ENCODE data around the gene ITGA11. TPM values are rescaled to one million over a fixed set of nuclear protein-coding genes. Genes with fewer than 3 reads are reported as not detected.

The ITGA11 gene
- total RNA-seq, 2 donors from 2014 or later = 22.4 to 23.8 TPM

DNA sequence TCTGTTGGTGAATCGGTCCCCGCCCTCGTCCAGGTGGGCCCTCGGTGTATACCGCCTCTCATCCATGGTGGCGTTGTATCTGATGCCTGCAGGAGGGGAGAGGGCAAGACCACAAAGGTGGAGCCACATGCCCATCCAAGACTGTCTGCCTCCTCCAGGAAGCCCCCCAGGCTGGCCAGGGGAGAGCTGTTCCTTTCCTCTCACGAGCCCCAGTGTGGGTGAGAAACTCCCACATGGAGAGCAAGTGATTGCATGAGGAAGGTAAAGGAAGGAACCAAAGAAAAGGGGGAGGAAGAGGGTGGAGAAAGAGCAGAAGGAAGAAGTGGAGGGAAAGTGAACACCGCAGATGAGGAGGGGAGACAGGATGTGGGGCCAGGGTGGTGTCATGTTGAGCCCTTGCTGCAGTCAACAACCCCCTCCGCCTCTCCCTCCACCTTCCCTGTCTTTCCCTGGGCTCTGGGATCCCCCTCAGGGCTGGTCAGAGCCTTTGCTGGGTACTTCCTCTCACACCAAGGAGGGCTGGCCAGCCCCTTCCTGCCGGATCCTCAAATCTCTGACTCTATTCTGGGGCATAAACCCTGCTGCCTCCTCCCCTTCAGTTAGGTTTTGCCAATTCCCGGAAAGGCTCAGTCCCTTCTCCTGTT lies 105.1 kb downstream of the ITGA11 start:
- DNase-seq = no peak
- no peak for ATAC-seq
- intact Hi-C loops (cut with DNase I) = no loop called here

DNA sequence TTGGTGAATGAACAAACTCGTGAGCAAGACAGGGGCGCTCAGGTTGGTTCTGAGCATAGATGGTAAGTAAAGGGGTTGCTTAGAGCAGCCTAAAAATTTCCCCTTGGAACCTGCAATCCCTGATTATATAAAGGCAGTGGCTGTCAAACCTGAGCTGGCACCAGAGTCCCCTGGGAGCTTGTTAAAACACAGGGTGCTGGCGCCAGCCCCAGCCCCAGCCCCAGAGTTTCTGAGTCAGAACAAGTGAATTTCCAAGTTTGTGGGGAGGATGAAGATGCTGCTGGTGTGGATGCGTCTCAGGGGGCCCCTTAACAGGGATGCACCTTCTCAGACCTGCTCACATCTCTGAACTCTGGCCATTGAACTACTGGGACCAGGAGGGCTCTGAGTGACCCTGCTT lies 106.2 kb downstream of the ITGA11 start:
- no peak for DNase-seq
- intact Hi-C loops (cut with DNase I) = no loop called here
- no peak for ATAC-seq

DNA sequence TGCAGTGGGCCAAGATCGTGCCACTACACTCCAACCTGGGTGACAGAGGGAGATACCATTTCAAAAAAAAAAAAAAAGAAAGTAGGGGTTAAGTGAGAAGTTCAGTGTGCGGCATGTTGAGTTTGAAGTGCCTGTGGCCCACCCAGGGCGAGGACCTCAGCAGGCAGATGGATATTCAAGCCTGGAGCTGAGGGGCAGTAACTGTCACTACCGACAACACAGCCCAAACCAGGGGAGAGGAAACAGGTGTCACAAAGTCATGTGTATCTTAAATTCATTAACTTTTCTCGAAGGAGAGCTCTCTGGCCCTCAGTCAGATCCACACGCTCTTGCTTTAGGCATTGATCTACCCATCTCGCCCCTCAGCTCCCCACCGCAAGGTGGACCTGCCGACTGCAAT lies 109.2 kb downstream of the ITGA11 start:
- no peak for DNase-seq
- intact Hi-C loops (cut with DNase I) = no loop called here
- no peak for ATAC-seq

DNA sequence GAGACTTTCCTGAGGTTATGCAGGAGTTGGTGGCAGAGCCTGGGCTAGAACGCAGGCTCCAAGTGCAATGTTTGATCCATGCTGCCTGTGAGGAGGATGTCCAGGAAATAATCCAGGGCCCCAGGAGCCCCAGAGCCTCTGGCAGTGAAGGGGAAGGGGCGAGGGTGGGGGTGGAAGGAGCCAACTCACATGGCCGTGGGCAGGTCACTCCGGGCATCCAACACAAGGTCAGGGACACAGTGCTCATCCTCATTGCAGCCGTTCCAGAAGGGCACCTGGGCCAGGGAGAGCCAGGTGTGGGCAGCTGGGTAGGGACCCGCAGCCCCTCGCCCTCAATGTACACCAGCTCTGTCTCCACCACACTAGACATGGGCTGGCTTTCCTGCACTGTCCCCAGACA lies 110.7 kb downstream of the ITGA11 start:
- no peak for ATAC-seq
- intact Hi-C loops (cut with DNase I) = no loop called here
- no peak for DNase-seq

DNA sequence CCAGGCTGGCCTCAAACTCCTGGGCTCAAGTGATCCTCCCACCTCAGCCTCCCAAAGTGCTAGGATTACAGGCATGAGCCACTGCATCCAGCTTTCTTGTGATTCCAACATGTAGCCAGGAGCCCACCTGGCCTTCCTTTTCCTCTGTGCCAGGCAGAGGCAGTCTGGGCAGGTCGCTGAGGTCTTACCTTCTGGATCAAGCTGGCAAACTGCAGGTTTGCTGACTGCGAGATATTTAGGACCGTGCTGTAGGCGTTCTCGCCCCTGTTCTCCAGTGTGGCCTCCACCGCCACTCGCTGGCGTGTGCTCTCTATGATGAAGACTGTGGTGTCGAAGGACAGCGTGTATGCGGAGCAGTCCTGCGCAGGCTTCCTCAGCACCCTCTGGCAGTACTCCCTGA lies 112.0 kb downstream of the ITGA11 start:
- intact Hi-C loops (cut with DNase I) = loop anchor here in 1 of 2 donors (5.0 kb wide), 1 partner anchor 47 kb away; no protein-coding TSS in a partner anchor
- no peak for ATAC-seq
- no peak for DNase-seq

DNA sequence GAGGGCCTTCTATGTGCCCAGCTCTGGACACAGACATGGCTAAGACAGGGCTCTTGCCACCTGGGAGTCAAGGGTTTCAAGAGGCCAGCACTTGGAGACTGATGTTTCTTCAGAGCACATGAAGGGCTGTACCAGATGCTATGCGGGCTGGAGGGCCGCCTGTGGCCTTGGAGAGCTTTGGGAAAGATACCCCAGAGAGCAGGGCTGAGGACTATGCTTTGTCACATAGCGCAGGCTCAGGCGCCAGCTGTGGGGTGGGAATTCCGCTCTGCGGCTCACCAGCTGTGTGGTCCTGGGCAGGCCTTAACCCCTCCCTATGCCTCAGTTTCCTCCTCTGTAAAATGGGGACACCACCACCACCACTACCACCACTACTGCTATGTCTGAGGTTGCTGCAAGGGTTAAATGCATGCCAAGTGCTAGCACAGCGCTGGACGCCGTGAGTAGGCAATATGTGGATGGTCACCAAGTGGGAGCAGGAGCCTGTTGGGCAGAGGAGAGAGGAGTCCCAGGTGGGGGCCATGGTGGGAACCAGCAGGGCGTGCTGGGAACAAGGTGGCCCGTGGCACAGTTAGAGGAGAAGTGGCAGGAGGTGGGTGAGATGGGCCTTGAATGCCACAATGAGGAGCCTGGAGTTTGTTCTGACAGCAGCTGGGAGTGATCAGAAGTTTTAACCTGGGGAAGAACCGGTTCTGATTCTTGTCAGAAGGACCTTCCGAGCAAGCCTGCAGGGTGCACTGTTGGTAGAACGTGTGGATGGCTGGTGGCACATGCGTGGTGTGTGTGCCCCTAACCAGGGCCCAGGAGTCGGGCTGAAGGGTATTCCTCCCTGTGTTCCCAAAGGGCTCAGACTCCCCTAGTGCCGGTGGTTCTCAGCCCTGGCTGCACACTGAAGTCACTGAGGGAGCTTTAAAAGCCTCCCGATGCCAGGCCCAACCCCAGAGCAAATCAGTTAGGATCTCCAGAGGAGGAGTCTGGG lies 112.7 kb downstream of the ITGA11 start:
- ATAC-seq (no peak), DNase-seq (no peak)
- intact Hi-C loops (cut with DNase I) = loop anchor here in 1 of 2 donors (5.0 kb wide), 1 partner anchor 48 kb away; no protein-coding TSS in a partner anchor

DNA sequence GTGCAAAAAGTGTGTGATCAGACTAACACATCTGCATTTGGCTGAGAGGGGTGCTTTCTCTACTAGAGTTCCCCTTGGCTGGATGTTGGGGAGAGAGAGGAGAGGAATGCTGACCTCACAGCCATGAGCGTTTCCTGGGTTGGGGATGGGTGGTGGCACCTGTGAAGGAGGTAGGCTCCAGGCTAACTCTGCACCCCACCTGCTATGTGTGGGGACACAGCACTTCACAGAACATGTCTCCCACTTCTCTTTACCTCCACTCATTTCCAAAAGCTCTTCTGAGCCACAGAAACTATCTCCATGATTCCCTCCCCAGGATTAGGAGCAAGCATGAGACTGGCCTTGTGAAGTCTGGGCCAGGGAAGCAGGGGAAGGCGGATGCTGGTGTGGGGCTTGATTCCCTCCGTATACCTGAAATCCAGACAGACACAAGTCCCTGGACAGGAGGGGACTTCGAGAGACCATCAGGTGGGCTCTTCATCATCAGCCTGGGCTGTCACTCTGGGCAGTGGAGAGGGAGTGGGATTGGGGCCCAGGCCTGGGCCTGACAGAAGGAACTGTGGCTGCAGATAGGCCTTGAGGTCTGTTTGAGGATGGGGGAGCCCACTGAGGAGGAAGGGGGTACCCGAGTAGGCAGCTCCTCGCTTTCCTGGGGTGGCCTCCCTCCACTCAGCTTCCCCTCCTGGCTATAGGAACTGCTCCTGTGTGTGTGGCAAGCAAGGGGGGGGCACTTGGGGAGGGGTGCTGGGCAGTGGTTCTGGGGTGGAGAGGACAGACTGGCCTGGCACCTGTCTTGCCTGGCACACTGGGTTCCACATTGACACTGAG lies 113.7 kb downstream of the ITGA11 start:
- no peak for DNase-seq

DNA sequence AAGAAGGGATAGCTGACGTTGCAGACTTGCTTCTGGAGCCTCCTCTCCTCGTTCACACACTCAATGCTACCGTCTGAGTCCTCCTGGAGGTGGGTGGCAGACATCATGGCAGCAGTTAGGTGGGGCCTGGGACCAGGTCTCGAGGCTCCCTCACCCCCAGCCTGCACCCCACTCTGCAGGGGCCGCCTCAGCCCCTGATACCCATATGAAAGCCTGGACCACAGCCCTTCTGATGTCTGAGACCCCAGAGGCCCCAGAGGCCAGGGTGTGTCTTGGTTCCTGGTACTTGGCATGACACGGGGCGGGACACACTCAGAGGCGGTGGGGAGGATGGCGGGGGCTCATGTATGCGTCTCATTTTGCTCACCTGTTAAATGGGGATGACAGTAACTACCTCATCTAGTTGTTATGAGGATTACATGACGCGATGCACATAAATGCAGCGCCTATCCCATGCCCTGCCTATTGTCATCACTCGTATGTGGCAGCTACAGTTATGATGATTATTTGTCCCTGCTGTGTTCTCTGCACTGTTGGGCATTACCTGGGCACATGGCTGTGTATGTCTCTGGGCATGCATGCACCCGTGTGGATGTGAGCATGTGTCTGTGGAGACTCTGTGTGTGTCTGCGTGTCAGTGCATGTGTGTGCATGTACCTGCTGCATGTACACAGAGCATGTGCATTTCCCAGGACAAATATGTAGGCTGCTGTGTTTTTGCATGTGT lies 114.5 kb downstream of the ITGA11 start:
- ATAC-seq (no peak), DNase-seq (no peak)
- intact Hi-C loops (cut with DNase I) = loop anchor here in 1 of 2 donors (5.0 kb wide), 1 partner anchor 50 kb away; no protein-coding TSS in a partner anchor

More for the DNA sequence above, 113.7 kb downstream of the ITGA11 start:
- intact Hi-C loops (cut with DNase I) = loop anchor here in 1 of 2 donors (5.0 kb wide), 1 partner anchor 49 kb away; no protein-coding TSS in a partner anchor
- no peak for ATAC-seq

DNA sequence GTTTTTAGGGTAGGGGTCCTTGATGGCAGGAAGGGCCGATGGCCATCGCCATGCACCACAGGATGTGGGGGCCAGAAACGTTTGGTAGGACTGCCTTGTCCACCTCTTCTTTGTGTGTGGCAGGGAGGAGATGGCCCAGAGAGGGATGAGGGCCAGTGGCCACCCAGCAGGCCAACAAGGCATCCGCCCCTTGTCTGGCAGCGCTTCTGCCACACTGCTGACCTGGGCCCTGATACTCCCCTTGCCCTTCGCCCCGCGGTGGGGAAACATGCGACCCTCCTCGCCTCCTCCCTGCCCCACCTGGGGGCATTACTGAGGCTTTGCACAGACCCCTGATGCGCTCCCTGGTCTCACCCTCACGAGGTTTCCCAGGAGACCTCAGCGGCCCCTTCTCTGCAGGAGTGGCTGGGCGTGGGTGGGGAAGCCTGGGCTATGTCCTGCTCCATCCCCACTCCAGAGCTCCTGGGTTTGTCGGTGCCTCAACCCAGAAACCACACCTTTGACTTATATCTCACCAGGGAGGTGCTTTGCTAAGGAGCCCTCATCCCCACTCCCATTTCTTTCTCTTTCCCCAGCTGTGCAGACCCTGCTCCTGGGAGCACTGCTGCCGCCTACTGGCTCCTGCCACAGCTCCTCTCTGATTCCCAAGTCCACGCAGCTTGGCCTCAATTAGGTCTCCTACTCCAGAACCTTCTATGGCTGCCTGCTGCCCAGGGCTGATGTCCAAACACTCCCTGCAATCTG lies 115.7 kb downstream of the ITGA11 start:
- no peak for DNase-seq
- intact Hi-C loops (cut with DNase I) = loop anchor here in 1 of 2 donors (5.0 kb wide), 1 partner anchor 51 kb away; no protein-coding TSS in a partner anchor
- no peak for ATAC-seq

DNA sequence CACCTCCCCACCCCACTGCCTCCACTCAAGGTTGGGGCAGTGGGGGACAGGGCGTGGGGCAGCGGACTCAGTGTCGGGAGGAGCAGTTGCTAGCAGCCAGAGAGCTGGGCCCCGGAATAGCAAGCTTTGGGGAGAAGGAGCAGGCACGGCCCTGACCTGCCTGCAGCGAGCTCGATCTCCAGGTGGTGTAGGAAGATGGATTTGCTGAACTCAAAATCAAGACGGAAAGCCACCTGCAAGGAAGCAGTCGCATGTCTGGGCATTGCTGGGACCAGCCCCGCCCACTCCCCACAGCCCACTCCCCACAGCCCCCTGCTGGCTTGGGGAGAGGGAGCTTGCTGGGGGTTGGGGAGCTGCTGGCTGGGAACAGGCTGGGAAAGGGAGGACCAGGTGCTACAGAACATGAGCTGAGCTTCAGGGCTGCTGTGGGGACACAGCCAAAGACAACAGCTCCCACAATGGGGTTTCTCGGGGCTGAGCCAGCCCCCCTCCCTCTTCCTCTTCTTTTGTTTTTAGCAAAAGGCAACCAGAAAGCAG lies 116.4 kb downstream of the ITGA11 start:
- DNase-seq = no peak

DNA sequence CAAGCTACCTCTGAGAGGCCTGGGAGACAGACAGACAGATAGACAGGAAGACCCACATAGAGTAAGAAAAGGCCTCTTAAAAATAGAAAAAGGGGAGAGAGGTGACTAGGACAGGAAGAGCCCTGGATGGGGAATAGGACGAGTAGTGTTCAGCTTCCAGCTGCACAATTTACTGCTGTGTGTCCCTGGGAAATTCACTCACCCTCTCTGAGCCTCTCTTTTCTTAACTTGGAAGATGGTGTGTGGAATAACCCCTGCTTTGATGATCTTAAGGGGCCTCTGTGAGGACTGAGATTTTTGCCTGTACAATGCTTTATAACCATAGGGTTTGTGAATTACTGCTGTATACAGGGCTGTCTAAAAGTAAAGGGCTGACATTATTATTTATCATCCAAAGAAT lies 116.9 kb downstream of the ITGA11 start:
- ATAC-seq = no peak
- intact Hi-C loops (cut with DNase I) = loop anchor here in 1 of 2 donors (5.0 kb wide), 1 partner anchor 52 kb away; no protein-coding TSS in a partner anchor
- no peak for DNase-seq

More for the DNA sequence above, 116.4 kb downstream of the ITGA11 start:
- no peak for ATAC-seq
- intact Hi-C loops (cut with DNase I) = loop anchor here in 1 of 2 donors (5.0 kb wide), 1 partner anchor 52 kb away; no protein-coding TSS in a partner anchor

DNA sequence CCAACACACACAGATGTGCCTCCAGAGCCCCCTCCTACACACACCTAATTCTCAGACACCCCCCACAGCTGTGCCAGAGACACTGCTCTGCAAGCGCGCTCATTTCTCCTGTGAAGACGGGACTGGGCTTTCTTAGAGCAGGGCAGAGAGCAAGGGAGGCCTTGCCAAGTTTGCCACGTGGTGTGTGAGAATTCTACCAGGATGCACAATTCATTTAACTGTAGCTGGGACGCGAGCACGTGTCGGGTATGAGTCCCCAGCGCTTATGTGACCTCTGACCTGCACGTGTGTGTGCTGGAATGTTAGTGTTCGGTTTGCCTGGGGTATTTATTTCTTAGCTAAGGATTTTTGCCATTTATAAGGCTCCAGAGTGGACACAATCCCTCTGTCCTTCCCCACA lies 117.4 kb downstream of the ITGA11 start:
- peak in 1 of 2 donors; percentile 13 for ATAC-seq
- no peak for DNase-seq
- intact Hi-C loops (cut with DNase I) = no loop called here

DNA sequence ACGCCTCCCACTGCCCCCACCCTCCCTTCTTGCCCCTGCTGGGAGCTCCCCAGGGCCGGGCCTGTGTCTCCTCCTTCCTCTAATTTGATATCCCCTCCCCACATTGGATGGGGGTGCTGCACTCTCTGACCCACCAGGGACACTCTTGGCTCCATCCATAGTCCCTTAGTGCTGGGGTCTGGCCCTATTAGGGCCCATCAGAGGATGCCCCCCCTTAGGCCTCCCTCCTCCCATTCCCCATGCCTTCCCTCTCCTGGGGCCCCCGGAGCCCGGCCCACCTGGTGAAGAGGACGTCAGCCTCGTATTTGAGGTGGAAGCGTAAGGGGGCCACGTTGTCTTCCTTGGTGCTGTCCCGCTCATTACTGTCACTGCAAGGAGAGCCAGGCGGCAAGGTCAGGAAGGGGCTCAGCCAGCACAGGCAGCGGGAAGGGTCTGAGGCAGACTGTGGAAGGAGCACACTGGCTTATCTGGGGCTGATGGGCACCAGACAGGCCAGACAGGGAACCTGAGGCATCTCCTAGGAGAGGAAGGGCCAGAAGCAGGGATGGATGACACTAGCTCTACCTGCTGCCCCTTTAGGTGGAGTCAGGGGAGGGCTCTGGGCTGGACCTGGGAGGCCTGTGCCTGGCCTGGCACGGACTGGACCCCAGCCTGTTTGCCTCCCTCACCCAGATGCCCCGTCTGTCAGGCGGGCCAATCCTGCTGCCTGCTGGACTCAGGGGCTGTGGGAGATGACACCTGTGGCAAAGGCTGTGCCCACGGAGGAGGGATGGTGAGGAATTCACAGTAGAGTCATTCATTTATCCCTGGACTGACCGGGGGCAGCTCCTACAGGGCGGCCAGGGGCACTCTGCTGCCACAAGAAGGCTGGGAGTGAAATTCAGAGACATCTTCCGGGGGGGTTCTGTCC lies 118.2 kb downstream of the ITGA11 start:
- ATAC-seq (no peak), DNase-seq (no peak)
- intact Hi-C loops (cut with DNase I) = no loop called here

DNA sequence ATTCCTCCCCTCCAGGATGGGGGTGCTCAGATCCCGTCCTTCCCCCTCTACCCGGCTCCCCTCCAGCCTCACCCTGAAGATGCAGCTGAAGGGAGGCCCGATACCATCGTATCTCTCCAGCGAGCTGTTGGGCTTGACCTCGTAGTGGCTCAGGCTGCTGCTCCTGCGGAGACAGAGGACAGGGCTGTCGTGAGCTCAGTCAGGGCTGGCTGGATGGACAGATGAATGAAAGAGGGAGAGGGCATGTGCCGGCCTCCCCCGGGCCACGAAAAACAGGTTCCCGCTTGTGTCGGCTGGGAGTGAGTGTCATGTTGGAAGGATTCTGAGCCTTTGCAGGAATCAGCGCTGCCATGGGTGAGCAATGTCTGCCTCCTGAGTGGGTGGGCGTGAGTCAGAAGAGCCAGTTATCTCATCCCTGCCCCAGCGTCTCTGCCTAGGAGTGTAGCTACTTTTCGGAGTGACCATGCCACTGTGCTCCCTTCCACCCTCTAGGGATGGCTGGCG lies 119.2 kb downstream of the ITGA11 start:
- intact Hi-C loops (cut with DNase I) = no loop called here
- no peak for DNase-seq

DNA sequence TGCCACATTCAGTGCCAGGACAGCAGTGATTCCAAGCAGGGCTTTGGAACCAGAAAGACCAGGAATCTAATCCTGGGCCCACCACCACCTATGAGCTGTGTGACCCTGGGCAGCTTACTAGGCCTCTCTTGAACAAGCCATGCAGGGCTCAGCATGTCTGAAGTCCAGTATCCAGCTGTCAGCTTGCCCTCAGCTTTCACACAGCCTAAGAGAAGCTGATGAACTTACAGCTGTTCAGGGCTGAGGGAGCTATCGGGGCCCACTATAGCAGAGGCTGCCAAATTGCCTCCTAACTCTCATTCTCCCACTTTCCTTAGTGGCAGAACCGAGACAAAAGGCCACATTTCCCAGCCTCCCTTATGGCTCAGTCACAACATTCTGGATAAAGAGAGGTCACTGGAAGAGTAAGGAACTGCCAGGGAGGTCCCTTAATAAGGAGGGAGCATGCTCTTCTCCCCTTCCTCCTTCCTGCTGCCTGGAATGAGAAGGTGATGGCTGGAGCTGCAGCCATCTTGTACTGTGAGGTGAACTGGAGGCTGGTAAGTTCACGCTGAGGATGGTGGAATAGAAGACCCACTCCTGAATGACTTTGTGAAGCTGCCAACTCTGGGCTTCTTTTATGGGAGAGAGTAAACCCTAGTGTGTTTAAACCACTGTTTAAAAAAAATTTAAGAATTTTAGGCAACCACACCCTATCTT lies 120.0 kb downstream of the ITGA11 start:
- ATAC-seq = no peak
- no peak for DNase-seq
- intact Hi-C loops (cut with DNase I) = no loop called here

More for the DNA sequence above, 119.2 kb downstream of the ITGA11 start:
- ATAC-seq = peak in 1 of 2 donors; percentile 27

DNA sequence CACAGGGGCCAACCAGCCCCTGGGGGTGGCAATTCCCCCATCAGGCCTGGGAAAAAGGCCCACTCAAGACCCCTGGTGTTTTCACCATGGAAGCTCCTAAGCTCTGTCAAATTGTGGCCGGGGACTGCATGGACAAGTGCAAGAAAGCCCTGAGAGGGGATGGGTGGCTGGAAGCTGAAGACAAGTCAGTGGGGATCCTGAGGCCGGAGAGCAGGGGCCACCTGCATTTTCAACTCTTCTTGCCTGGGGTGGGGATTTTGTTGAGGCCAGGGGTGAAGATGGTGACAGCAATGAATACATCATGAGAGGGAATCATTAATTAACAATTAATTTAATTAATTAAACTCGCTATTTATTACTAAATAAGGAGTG lies 120.5 kb downstream of the ITGA11 start:
- intact Hi-C loops (cut with DNase I) = no loop called here
- ATAC-seq (no peak), DNase-seq (no peak)

All from left cardiac atrium (tissue), 4 donors.